Caco-2 (cell line): ENCODE measurements around the gene JAKMIP3. TPM values are rescaled to one million over a fixed set of nuclear protein-coding genes. Genes with fewer than 3 reads are reported as not detected.

Experiments used
- BruUV-seq: library from RNA; stranded (reverse); fragments of 400-500 nt; replicated peaks from 2 replicates; lab custom pipeline; 2021; lab: Mats Ljungman, UMichigan
- CTCF ChIA-PET: fragments of 300-600 bp; sonication (Branson Sonifier 250); formaldehyde crosslinking; loops from one replicate; lab custom pipeline; 2022; ENCODE audit warnings: antibody characterized with exemption; lab: Charles Lee
- POLR2A ChIA-PET: fragments of 300-600 bp; sonication (Branson Sonifier 250); formaldehyde crosslinking; loops from one replicate; lab custom pipeline; 2022; ENCODE audit warnings: antibody characterized with exemption; lab: Charles Lee
- DNase-seq, 2 experiments: peaks; one replicate each; pipeline versions ENCODE4 v3.0.0 to v3.0.0-alpha.2; 2020 to 2022
- H3K27me3 ChIP-seq: replicated peaks from 2 replicates; pipeline ENCODE4 v1.6.0; 2011; ENCODE audit warnings: low read length; ENCODE audit not compliant: control insufficient read depth, insufficient read depth
- H3K36me3 ChIP-seq: 2 replicates; pipeline ENCODE4 v1.5.1; 2011; ENCODE audit warnings: low read length; ENCODE audit not compliant: control insufficient read depth, insufficient read depth
- H3K4me1 ChIP-seq: fragments of 250-450 bp; sonication (Bioruptor Pico); 2 replicates; pipeline ENCODE4 v1.5.1; 2020; ENCODE audit warnings: mild to moderate bottlenecking
- H3K4me3 ChIP-seq: 2 replicates; pipeline ENCODE4 v1.5.1; 2011; ENCODE audit warnings: low read depth, mild to moderate bottlenecking, control low read depth, low read length
- H3K9me3 ChIP-seq: fragments of 250-450 bp; sonication (Bioruptor Pico); 2 replicates; pipeline ENCODE4 v1.5.1; 2020; ENCODE audit warnings: mild to moderate bottlenecking, moderate library complexity
- H3K27ac Mint-ChIP-seq: one replicate; pipeline ENCODE4 v1.8.0; 2022; ENCODE audit warnings: mixed read lengths; ENCODE audit not compliant: unreplicated experiment
- H3K27me3 Mint-ChIP-seq: one replicate; pipeline ENCODE4 v1.8.0; 2022; ENCODE audit warnings: mixed read lengths; ENCODE audit not compliant: insufficient read depth, unreplicated experiment
- H3K36me3 Mint-ChIP-seq: one replicate; pipeline ENCODE4 v1.8.0; 2022; ENCODE audit warnings: mild to moderate bottlenecking, mixed read lengths; ENCODE audit not compliant: insufficient read depth, unreplicated experiment
- H3K4me1 Mint-ChIP-seq: one replicate; pipeline ENCODE4 v1.8.0; 2022; ENCODE audit warnings: low read depth, mixed read lengths; ENCODE audit not compliant: unreplicated experiment
- H3K4me3 Mint-ChIP-seq: one replicate; pipeline ENCODE4 v1.8.0; 2022; ENCODE audit warnings: mild to moderate bottlenecking, moderate library complexity, mixed read lengths; ENCODE audit not compliant: unreplicated experiment
- H3K9me3 Mint-ChIP-seq: one replicate; pipeline ENCODE4 v1.8.0; 2022; ENCODE audit warnings: mixed read lengths; ENCODE audit not compliant: unreplicated experiment
- intact Hi-C: fragments of 100-400 bp; cut with micrococcal nuclease; formaldehyde crosslinking; loops from one replicate; pipeline ENCODE4 v1.10.0; 2022; ENCODE audit not compliant: unreplicated experiment
- total RNA-seq: library from RNA; stranded (reverse); gene quantifications from 2 replicates; pipeline ENCODE4 v1.2.3, GENCODE V29; 2022
- TF ChIP-seq, protein P1 (sequence below), 2 experiments: fragments of 200-600 bp in 1 of 2; IDR thresholded peaks; 1 replicate in 1 of 2; 2 replicates in 1 of 2; pipeline versions ENCODE4 v1.5.1 to v1.8.0; 2011 to 2022; ENCODE audit warnings: antibody characterized with exemption in 1 of 2, control low read depth in 1 of 2, inconsistent platforms in 1 of 2, low read depth in 1 of 2, low read length in 1 of 2, mild to moderate bottlenecking in 1 of 2, moderate library complexity in 1 of 2; ENCODE audit not compliant: insufficient read depth in 1 of 2, severe bottlenecking in 1 of 2, unreplicated experiment in 1 of 2

JAKMIP3 gene
- total RNA-seq, 1 experiment from 2014 or later: 0.50 TPM

DNA sequence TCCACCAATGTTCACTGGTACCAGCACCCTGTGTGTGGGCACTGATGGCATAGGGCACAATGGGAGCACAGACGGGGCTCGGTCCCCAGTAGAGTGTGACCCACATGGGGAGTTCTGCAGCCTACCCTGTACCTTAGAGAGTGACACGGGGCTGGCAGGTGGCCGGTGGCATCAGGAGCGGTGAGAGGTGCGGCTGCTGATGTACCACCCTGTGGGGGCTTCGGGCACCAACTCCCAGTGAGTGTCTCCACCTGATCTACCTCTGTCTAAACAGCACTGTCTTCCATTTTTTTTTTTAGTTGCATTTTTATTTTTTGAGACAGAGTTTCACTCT, 4.1 kb downstream of the JAKMIP3 start:
- Mint-ChIP-seq H3K4me3 (no peak overlapping the region), H3K27ac (no peak overlapping the region), H3K9me3 (peaks cover 10% of the 10 kb centered on the region), H3K36me3 (no peaks in the 10 kb centered on the region), H3K27me3 (peaks cover 10% of the 10 kb centered on the region), H3K4me1 (no peaks in the 10 kb centered on the region)
- Histone ChIP-seq H3K4me3 (no peak overlapping the region), H3K36me3 (no peaks in the 10 kb centered on the region; the same call in 1 of the 2 replicates), H3K27me3 (no peaks in the 10 kb centered on the region), H3K9me3 (no peaks in the 10 kb centered on the region; the same call in 1 of the 2 replicates), H3K4me1 (no peaks in the 10 kb centered on the region; the same call in 1 of the 2 replicates)
- DNase-seq: no peak
- TF ChIP-seq, protein P1, sequence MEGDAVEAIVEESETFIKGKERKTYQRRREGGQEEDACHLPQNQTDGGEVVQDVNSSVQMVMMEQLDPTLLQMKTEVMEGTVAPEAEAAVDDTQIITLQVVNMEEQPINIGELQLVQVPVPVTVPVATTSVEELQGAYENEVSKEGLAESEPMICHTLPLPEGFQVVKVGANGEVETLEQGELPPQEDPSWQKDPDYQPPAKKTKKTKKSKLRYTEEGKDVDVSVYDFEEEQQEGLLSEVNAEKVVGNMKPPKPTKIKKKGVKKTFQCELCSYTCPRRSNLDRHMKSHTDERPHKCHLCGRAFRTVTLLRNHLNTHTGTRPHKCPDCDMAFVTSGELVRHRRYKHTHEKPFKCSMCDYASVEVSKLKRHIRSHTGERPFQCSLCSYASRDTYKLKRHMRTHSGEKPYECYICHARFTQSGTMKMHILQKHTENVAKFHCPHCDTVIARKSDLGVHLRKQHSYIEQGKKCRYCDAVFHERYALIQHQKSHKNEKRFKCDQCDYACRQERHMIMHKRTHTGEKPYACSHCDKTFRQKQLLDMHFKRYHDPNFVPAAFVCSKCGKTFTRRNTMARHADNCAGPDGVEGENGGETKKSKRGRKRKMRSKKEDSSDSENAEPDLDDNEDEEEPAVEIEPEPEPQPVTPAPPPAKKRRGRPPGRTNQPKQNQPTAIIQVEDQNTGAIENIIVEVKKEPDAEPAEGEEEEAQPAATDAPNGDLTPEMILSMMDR (IDR thresholded peaks at IDR 0.05; ENCODE audit: insufficient read depth in 1 of 2, low read depth in 1 of 2, low read length in 1 of 2, severe bottlenecking in 1 of 2, unreplicated experiment in 1 of 2): no peak
- ChIA-PET CTCF (no interaction called here), POLR2A (no interaction called here)
- intact Hi-C loops: no loop called here
- BruUV-seq: no TSS peak

GRCh38 chr10:132070724-132071123, 5.0 kb downstream of the JAKMIP3 start:
- H3K9me3 ChIP-seq: no peaks in the 10 kb centered on the region; the same call in 1 of the 2 replicates
- no peaks in the 10 kb centered on the region for H3K36me3 Mint-ChIP-seq
- H3K4me3 Mint-ChIP-seq: no peak overlapping the region
- H3K4me1 Mint-ChIP-seq: no peaks in the 10 kb centered on the region
- no peak overlapping the region for H3K4me3 ChIP-seq
- TF ChIP-seq, protein P1 (IDR thresholded peaks at IDR 0.05; ENCODE audit: insufficient read depth in 1 of 2, low read depth in 1 of 2, low read length in 1 of 2, severe bottlenecking in 1 of 2, unreplicated experiment in 1 of 2): no peak
- no peaks in the 10 kb centered on the region for H3K27me3 ChIP-seq
- no TSS peak for BruUV-seq
- H3K36me3 ChIP-seq: no peaks in the 10 kb centered on the region; the same call in 1 of the 2 replicates
- H3K9me3 Mint-ChIP-seq: peaks cover 10% of the 10 kb centered on the region
- H3K4me1 ChIP-seq: no peaks in the 10 kb centered on the region
- intact Hi-C loops: no loop called here
- no peak for DNase-seq
- ChIA-PET POLR2A (no interaction called here), CTCF (no interaction called here)
- peaks cover 10% of the 10 kb centered on the region for H3K27me3 Mint-ChIP-seq
- no peak overlapping the region for H3K27ac Mint-ChIP-seq

GRCh38 chr10:132071667-132072066, 5.9 kb downstream of the JAKMIP3 start:
- H3K4me3 ChIP-seq: no peak overlapping the region
- DNase-seq: no peak
- H3K9me3 Mint-ChIP-seq: peaks cover 10% of the 10 kb centered on the region
- no TSS peak for BruUV-seq
- H3K27ac Mint-ChIP-seq: no peak overlapping the region
- H3K4me1 Mint-ChIP-seq: no peaks in the 10 kb centered on the region
- no peaks in the 10 kb centered on the region; the same call in 1 of the 2 replicates for H3K9me3 ChIP-seq
- TF ChIP-seq, protein P1 (IDR thresholded peaks at IDR 0.05; ENCODE audit: insufficient read depth in 1 of 2, low read depth in 1 of 2, low read length in 1 of 2, severe bottlenecking in 1 of 2, unreplicated experiment in 1 of 2): no peak
- no peaks in the 10 kb centered on the region for H3K4me1 ChIP-seq
- intact Hi-C loops: no loop called here
- H3K27me3 ChIP-seq: no peaks in the 10 kb centered on the region
- H3K27me3 Mint-ChIP-seq: peaks cover 10% of the 10 kb centered on the region
- H3K36me3 Mint-ChIP-seq: no peaks in the 10 kb centered on the region
- ChIA-PET CTCF (no interaction called here), POLR2A (no interaction called here)
- H3K4me3 Mint-ChIP-seq: no peak overlapping the region
- no peaks in the 10 kb centered on the region; the same call in 1 of the 2 replicates for H3K36me3 ChIP-seq
